HG03103 (cell line): ENCODE results near the gene TNFAIP8L1.

Source experiments
- ATAC-seq: cut with Tn5 transposase; IDR thresholded peaks from one replicate; pipeline ENCODE4 v1.9.1; 2021; ENCODE audit warnings: low read depth; ENCODE audit not compliant: unreplicated experiment

TNFAIP8L1 gene

GRCh38 chr19:4609878-4610511 lies 29.3 kb upstream of the TNFAIP8L1 start:
- no peak for ATAC-seq

GRCh38 chr19:4613254-4613751 lies 26.0 kb upstream of the TNFAIP8L1 start:
- ATAC-seq: no peak

GRCh38 chr19:4618019-4618418 lies 21.3 kb upstream of the TNFAIP8L1 start:
- no peak for ATAC-seq

GRCh38 chr19:4619668-4620294 lies 19.5 kb upstream of the TNFAIP8L1 start:
- ATAC-seq: no peak

- ATAC-seq: no peak
Observed at GRCh38 chr19:4620675-4621074, 18.6 kb upstream of the TNFAIP8L1 start.

GRCh38 chr19:4622695-4623421 lies 16.5 kb upstream of the TNFAIP8L1 start:
- ATAC-seq: no peak

GRCh38 chr19:4624301-4624700 lies 15.0 kb upstream of the TNFAIP8L1 start:
- ATAC-seq: no peak

- no peak for ATAC-seq
Observed at GRCh38 chr19:4624733-4625362, 14.5 kb upstream of the TNFAIP8L1 start.

GRCh38 chr19:4633140-4633967 lies 6.0 kb upstream of the TNFAIP8L1 start:
- ATAC-seq: no peak

- ATAC-seq: no peak
Observed at GRCh38 chr19:4635754-4636116, 3.6 kb upstream of the TNFAIP8L1 start.

GRCh38 chr19:4636151-4636717 lies 3.1 kb upstream of the TNFAIP8L1 start:
- no peak for ATAC-seq

GRCh38 chr19:4636761-4637160 lies 2.6 kb upstream of the TNFAIP8L1 start:
- ATAC-seq: no peak

- no peak for ATAC-seq
Observed at GRCh38 chr19:4638317-4638716, 999 bp upstream of the TNFAIP8L1 start.

- ATAC-seq: peak; percentile 19
Observed at GRCh38 chr19:4639531-4640246, 373 bp downstream of the TNFAIP8L1 start.

- no peak for ATAC-seq
Observed at GRCh38 chr19:4640247-4641000, 1.1 kb downstream of the TNFAIP8L1 start.

GRCh38 chr19:4641132-4641531 lies 1.8 kb downstream of the TNFAIP8L1 start:
- ATAC-seq: no peak

- no peak for ATAC-seq
Observed at GRCh38 chr19:4642625-4643024, 3.3 kb downstream of the TNFAIP8L1 start.

GRCh38 chr19:4645718-4646117 lies 6.4 kb downstream of the TNFAIP8L1 start:
- no peak for ATAC-seq
